ENCODE data around the gene PLA2G2E.

Gene PLA2G2E

DNA sequence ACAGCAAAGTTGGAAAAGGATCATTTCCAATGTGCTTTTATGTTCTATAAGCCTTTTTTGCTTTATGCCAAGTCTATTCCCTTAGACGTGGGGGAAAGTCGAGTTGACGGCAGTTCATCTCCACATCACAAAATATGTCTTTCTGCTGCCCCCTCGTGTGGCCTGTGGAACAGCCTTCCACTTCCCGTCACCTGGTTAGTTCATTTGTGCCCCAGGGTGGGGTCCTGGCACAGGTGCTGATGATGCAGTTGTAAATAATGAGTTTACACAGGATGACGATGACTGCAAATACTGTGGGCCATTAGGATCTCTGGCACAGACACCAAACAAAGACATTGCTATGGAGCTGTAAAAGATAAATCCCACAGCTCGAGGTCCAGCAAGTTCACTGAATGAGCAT lies 51.2 kb downstream of the PLA2G2E start:
- TF ChIP-seq, protein P1, sequence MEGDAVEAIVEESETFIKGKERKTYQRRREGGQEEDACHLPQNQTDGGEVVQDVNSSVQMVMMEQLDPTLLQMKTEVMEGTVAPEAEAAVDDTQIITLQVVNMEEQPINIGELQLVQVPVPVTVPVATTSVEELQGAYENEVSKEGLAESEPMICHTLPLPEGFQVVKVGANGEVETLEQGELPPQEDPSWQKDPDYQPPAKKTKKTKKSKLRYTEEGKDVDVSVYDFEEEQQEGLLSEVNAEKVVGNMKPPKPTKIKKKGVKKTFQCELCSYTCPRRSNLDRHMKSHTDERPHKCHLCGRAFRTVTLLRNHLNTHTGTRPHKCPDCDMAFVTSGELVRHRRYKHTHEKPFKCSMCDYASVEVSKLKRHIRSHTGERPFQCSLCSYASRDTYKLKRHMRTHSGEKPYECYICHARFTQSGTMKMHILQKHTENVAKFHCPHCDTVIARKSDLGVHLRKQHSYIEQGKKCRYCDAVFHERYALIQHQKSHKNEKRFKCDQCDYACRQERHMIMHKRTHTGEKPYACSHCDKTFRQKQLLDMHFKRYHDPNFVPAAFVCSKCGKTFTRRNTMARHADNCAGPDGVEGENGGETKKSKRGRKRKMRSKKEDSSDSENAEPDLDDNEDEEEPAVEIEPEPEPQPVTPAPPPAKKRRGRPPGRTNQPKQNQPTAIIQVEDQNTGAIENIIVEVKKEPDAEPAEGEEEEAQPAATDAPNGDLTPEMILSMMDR (IDR thresholded peaks at IDR 0.05; ENCODE audit: low read depth, low read length, missing control alignments) = no peak
- H3K27me3 ChIP-seq (replicated peaks) = peaks cover 2% of the 10 kb centered on the region
- DNase-seq = no peak
- H3K4me3 ChIP-seq (ENCODE audit: low read depth, low read length) = no peak overlapping the region
- no peaks in the 10 kb centered on the region for H3K36me3 ChIP-seq (replicated peaks)
- no peak overlapping the region for H3K27ac ChIP-seq
- in situ Hi-C loops (cut with HindIII; ENCODE audit: low pct_ligation_motif_present, low sequenced_read_pairs) = no loop called here
